NCI-H526 (cell line): ENCODE data around the gene SULF2.

Experiments used
- DNase-seq, 2 experiments: peaks; one replicate each; lab custom pipeline; 2025; lab: John Stamatoyannopoulos, UW

The SULF2 gene

GRCh38 chr20:47711046-47711752 is 74.1 kb downstream of the SULF2 start:
- DNase-seq: peak in 1 of 2 experiments; percentile 48

GRCh38 chr20:47710665-47711045 is 74.6 kb downstream of the SULF2 start:
- no peak for DNase-seq

DNA sequence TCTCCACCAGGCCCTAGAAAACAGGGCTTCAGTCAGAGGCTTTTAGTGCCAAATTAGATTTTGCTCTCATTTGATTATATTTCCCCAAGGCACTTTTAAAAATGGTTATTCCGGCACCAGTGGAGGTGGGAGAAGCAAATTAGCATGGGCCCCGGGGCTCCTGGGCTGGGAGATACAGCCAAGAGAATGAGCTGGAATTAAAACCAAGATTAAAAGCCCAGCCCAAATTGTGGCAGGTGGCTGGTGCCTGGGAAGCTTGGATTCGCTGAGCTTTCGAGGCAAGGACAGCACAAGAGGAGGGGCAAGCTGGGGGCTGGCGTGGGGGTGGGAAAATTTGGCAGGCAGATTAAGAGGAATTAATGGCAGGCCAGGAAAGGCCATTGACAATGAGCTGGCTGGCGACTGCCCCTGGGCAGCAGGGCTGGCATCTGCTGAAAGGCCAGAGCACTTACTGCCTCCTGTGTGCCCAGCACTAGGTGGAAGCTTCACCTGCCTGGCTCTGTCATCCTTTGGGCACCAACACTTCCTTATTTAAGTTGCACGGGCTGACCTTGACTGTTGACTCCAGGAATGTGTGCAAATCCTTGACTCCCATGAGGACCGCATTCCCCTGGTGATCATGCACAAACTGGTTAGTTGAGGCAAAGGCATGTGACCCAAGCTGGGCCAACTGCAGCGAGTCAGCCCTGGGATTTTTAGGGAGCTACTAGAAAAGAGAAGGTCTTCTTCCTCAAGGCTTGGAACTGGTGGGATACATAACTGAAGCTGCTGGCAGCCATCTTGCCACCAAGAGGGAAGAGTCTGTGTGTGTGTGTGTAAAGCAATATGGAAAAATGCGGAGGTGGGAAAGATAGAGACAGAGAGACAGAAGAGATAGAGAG is 76.1 kb downstream of the SULF2 start:
- no peak for DNase-seq

DNA sequence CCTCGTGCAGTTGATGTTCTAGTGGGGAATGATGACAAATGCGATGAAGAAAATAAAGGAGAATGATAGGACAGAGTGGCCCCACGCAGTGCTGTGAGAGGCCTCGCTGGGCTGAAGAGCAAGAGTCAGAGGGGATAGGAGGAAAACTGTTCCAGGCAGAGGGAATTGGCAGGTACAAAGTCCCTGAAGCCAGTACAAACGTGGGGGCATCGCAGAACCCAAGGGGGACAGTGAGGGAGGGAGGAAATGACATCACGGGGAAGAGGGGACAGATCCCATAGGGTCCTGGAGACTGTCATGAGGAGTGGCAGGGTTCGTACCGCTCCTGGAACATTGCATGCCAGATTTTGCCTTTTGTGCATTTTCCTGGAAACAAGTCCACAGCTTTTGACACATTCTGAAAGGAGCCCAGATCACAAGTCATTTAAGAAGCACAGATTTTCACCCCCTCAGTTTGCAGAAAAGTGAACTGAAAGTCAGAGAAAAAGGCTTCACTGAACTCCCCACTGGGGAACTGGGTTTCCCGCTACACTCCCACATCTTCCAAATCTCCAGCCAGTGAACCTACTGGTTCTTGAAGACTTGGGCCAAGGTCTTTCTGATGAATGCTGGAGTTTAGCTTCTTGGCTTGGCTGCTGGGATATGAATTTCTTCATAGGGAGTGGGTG is 77.0 kb downstream of the SULF2 start:
- DNase-seq: no peak

GRCh38 chr20:47706345-47706744 is 78.9 kb downstream of the SULF2 start:
- no peak for DNase-seq

- DNase-seq: no peak
Measured at GRCh38 chr20:47705497-47705856, 79.8 kb downstream of the SULF2 start.

DNA sequence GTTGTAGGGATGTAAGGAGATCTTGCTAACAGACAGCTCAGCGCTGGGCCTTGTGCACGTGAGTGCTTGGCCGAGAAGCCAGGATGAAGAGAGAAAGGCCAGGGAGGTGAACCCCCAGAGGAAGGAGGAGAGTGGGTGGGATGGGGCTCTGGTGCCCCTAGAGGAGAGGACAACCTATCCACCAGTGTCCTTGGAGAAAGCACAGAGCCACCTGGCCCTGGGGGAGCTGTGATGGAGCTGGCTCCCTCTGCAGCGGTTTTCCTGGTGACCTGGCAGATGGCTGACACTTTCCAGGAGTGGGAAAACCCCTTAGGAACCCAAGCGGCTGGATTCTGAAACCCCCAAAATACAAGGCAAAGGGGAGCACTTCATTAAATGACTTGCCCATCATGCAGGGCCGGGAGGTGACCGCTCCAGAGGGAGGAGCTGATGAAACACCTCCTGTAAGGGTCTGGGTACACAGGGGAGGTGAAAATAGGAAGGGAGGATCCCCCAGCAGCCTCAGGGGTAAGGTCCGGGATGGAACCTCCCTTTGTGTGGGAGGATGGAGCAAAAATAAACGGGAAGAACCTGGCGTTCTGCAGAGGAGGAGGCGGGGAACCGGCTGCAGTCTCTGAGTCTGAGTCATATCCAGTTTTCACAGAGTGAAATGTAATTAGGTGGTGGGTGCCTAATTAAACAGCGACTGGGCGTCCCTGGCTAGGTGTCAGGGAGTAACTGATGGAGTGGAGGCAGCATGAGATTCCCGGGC is 80.4 kb downstream of the SULF2 start:
- no peak for DNase-seq

GRCh38 chr20:47703748-47704147 is 81.5 kb downstream of the SULF2 start:
- no peak for DNase-seq

- no peak for DNase-seq
Measured at GRCh38 chr20:47701612-47702011, 83.7 kb downstream of the SULF2 start.

GRCh38 chr20:47700327-47700726 is 85.0 kb downstream of the SULF2 start:
- DNase-seq: no peak

- no peak for DNase-seq
Measured at GRCh38 chr20:47699818-47700217, 85.5 kb downstream of the SULF2 start.

DNA sequence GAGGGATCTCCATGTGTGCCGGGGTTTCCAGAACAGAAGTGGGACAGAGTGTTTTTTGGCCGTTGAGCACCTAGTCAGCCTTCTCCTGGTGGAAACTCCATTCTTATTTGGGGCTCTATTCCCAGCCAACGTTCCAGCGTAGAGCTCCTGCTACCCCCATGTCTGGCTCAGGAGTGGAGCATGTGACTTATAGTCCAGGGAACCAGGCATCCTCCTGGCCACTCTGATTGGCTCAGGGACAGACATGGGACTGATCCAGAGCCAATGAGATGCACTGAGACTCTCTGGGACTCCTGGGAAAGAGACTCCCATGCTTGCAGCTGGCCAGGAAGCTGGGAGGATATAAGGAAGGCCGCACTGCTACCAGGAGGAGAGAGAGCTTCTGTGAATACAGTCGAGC is 87.1 kb downstream of the SULF2 start:
- no peak for DNase-seq

GRCh38 chr20:47696856-47697255 is 88.4 kb downstream of the SULF2 start:
- DNase-seq: no peak

- DNase-seq: no peak
Measured at GRCh38 chr20:47694021-47694818, 91.1 kb downstream of the SULF2 start.

DNA sequence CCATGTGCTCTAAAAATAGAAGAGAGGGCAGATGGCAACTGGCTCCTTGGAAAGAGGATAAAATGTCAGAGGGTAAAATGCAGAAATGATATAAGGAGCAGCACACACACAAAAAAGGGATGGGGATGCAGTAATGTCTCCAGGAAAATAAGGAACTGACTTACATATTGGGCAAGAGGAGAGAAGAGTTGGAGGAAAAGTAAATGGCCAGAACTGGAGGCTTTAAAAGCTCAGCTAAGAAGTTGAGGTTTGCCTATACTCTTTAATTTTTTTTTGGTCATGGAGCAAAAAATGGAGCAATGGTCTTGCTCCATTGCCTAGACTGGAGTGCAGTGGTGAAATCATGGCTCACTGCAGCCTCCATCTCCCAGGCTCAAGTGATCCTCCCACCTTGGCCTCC is 93.7 kb downstream of the SULF2 start:
- no peak for DNase-seq

DNA sequence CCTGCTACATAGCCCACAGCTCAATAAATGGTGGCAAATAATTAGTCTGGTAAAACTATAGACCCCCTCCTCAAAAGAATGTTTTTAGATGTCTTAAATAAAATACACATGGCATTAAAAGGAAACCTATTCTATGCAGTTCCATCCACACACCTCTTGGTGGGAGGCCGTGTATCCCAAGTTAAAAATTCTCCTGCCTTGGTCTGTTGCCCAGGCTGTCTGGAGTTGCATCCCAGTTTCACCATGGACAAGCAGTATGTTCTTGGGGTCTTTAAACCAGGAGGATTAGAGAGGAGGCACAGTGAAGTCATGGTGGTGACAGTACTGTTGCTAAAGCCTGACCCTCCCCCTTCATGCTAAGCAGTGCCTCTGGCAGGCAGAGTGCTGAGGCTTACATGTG is 95.5 kb downstream of the SULF2 start:
- no peak for DNase-seq

DNA sequence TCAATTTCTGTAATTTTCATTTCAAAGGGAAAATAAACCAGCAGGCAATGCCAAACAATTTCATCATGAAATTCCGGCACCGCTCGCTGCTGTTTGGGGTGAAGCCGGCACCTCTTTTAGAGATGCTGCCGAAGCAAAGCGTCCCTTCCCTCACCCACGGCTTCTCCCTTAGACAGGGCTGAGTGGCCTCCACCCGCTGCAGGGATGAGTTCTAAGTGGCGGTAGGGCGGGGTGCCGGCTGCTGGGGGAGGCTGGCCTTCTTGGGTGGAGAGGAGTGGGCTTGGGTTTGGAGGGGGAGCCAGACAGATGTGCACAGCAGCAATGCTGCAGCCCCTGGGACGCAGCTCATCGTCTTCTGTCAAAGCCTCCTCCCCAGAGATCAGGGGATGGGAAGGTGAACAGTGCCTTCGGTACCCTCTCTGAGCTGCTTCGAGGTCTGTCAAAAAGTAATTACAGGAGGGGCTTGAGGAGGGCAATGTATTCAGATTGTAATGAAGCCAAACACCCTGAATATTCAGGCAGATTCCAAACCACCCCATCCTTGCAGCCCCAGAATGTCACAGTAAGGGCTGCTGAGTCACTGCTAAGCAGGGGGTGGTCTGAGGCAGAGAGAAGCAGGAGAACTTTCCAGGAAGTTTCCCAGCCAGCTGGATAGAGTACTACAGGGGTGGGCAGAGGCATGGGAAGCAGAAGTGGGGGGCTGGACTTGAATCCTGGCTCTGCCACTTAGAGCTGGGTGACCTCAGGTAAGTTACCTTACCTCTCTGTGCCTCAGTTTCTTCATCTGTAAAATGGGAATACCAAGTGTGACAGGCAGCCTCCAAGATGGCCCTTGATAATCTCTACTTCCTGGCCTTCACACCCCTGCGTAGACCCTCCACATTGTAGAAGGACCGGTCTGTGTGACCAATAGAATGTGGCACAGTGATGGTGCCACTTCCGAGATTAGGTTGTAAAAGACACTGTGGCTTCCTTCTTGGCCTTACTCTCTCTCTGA is 96.6 kb downstream of the SULF2 start:
- DNase-seq: no peak

- DNase-seq: no peak
Measured at GRCh38 chr20:47687095-47687987, 97.9 kb downstream of the SULF2 start.

- DNase-seq: no peak
Measured at GRCh38 chr20:47686545-47686944, 98.7 kb downstream of the SULF2 start.
